ENCODE results near the gene ZNF217. TPM values are rescaled to one million over a fixed set of nuclear protein-coding genes. Genes with fewer than 3 reads are reported as not detected.

Gene ZNF217
- total and polyA plus RNA-seq, 9 of the 15 experiments (the other 6 are each of a cell fraction or from before 2014, with no cell fraction given), result 3.0 to 41.8 (median 16.8) TPM

- TF ChIP-seq PRDM10 (IDR thresholded peaks at IDR 0.05; ENCODE audit: partially characterized antibody) (peak; percentile 96), AFF4 (CRISPR knock-in tag; IDR thresholded peaks at IDR 0.05) (no peak), MLLT1 (IDR thresholded peaks at IDR 0.05) (no peak; a peak in 2 of 4 replicates), ZBTB1 (CRISPR knock-in tag; IDR thresholded peaks at IDR 0.05; ENCODE audit: borderline replicate concordance, low read depth) (no peak), ATF7 (IDR thresholded peaks at IDR 0.05) (peak; percentile 58; the same call in 1 of the 2 replicates), ETS1 (conservative IDR thresholded peaks at IDR 0.05; ENCODE audit: control insufficient read depth, low read depth, low read length) (no peak), ZBTB49 (CRISPR knock-in tag; IDR thresholded peaks at IDR 0.05; ENCODE audit: borderline replicate concordance) (no peak), ATF3 (IDR thresholded peaks at IDR 0.05) (peak; percentile 33; the same call in 1 of the 2 replicates), ATF3 (CRISPR knock-in tag; conservative IDR thresholded peaks at IDR 0.05) (no peak)
Observed at GRCh38 chr20:53609491-53610445, 16.1 kb upstream of the ZNF217 start (continued).
